GM23338 (cell line): ENCODE measurements around the gene DNAJC4. TPM values are rescaled to one million over a fixed set of nuclear protein-coding genes. Genes with fewer than 3 reads are reported as not detected.

Experiments used
- ATAC-seq: fragments of 200-7000 bp; cut with Tn5 transposase; 3 replicates; pipeline ENCODE4 v1.9.1; 2020
- DNase-seq: peaks from one replicate; pipeline ENCODE4 v3.0.0-alpha.2; 2015; ENCODE audit warnings: low spot score
- H2AFZ ChIP-seq: fragments of 200-600 bp; sonication (generic); 2 replicates; pipeline ENCODE4 v1.8.0; 2016; ENCODE audit warnings: antibody characterized with exemption, mild to moderate bottlenecking, moderate library complexity
- H3F3A ChIP-seq: fragments of 200-600 bp; sonication (generic); replicated peaks from 2 replicates; pipeline ENCODE4 v1.8.0; 2017; ENCODE audit warnings: antibody characterized with exemption, mixed run types, low read depth
- H3K27ac ChIP-seq: fragments of 200-600 bp; sonication (generic); 2 replicates; pipeline ENCODE4 v1.6.1; 2016; ENCODE audit warnings: low read depth
- H3K27me3 ChIP-seq: fragments of 200-600 bp; sonication (generic); 2 replicates; pipeline ENCODE4 v1.8.0; 2016; ENCODE audit warnings: mild to moderate bottlenecking, mixed run types, moderate library complexity; ENCODE audit not compliant: insufficient read depth
- H3K36me3 ChIP-seq: fragments of 200-600 bp; sonication (generic); 2 replicates; pipeline ENCODE4 v1.8.0; 2016; ENCODE audit warnings: mild to moderate bottlenecking; ENCODE audit not compliant: insufficient read depth
- H3K4me1 ChIP-seq: fragments of 200-600 bp; sonication (generic); 2 replicates; pipeline ENCODE4 v1.8.0; 2016; ENCODE audit warnings: mild to moderate bottlenecking, moderate library complexity; ENCODE audit not compliant: insufficient read depth
- H3K4me2 ChIP-seq: fragments of 200-600 bp; sonication (generic); 2 replicates; pipeline ENCODE4 v1.7.1; 2017; ENCODE audit warnings: mixed run types
- H3K4me3 ChIP-seq: fragments of 200-600 bp; sonication (generic); 2 replicates; pipeline ENCODE4 v1.6.1; 2016; ENCODE audit warnings: mixed run types
- H3K79me2 ChIP-seq: fragments of 200-600 bp; sonication (generic); replicated peaks from 2 replicates; pipeline ENCODE4 v1.8.0; 2017; ENCODE audit warnings: mild to moderate bottlenecking; ENCODE audit not compliant: insufficient read depth
- H3K9me2 ChIP-seq: fragments of 200-600 bp; sonication (generic); 2 replicates; pipeline ENCODE4 v1.8.0; 2017; ENCODE audit not compliant: insufficient read depth
- H4K20me1 ChIP-seq: fragments of 200-600 bp; sonication (generic); replicated peaks from 2 replicates; pipeline ENCODE4 v1.8.0; 2017; ENCODE audit warnings: mild to moderate bottlenecking; ENCODE audit not compliant: insufficient read depth
- H3K27ac Mint-ChIP-seq: 2 replicates; pipeline ENCODE4 v1.8.0; 2020; ENCODE audit warnings: inconsistent platforms, mild to moderate bottlenecking, moderate library complexity, mixed read lengths
- H3K27me3 Mint-ChIP-seq: 3 replicates; pipeline ENCODE4 v1.8.0; 2022; ENCODE audit warnings: low read depth, mild to moderate bottlenecking, moderate library complexity, mixed read lengths, inconsistent platforms; ENCODE audit not compliant: insufficient read depth, poor library complexity
- H3K36me3 Mint-ChIP-seq: 3 replicates; pipeline ENCODE4 v1.8.0; 2021; ENCODE audit warnings: low read depth, mild to moderate bottlenecking, inconsistent platforms, moderate library complexity, mixed read lengths
- H3K4me1 Mint-ChIP-seq: 3 replicates; pipeline ENCODE4 v1.8.0; 2020; ENCODE audit warnings: mild to moderate bottlenecking, inconsistent platforms, mixed read lengths
- H3K4me3 Mint-ChIP-seq: 3 replicates; pipeline ENCODE4 v1.8.0; 2021; ENCODE audit warnings: moderate library complexity, mild to moderate bottlenecking, inconsistent platforms, mixed read lengths
- H3K9me3 Mint-ChIP-seq: 3 replicates; pipeline ENCODE4 v1.8.0; 2020; ENCODE audit warnings: moderate library complexity, mild to moderate bottlenecking, inconsistent platforms, mixed read lengths
- EZH2 ChIP-seq: fragments of 200-600 bp; sonication (generic); IDR thresholded peaks from one replicate; pipeline ENCODE4 v1.8.0; 2017; ENCODE audit warnings: antibody characterized with exemption, mild to moderate bottlenecking, low read depth; ENCODE audit not compliant: unreplicated experiment
- EZH2phosphoT487 ChIP-seq: fragments of 200-600 bp; sonication (generic); IDR thresholded peaks from one replicate; pipeline ENCODE4 v1.8.1; 2018; ENCODE audit warnings: antibody characterized with exemption; ENCODE audit not compliant: unreplicated experiment
- JUNB ChIP-seq: IDR thresholded peaks from one replicate; pipeline ENCODE4 v1.6.1; 2016; ENCODE audit warnings: antibody characterized with exemption; ENCODE audit not compliant: unreplicated experiment
- STAT1 ChIP-seq: IDR thresholded peaks from one replicate; pipeline ENCODE4 v1.6.1; 2016; ENCODE audit warnings: antibody characterized with exemption; ENCODE audit not compliant: unreplicated experiment
- ZNF114 ChIP-seq: fragments of 250-450 bp; sonication (Bioruptor Pico); IDR thresholded peaks from 2 replicates; pipeline ENCODE4 v1.5.0; 2020; ENCODE audit warnings: mild to moderate bottlenecking, moderate library complexity
- ZNF331 ChIP-seq: fragments of 250-450 bp; sonication (Bioruptor Pico); IDR thresholded peaks from 2 replicates; pipeline ENCODE4 v1.5.0; 2020; ENCODE audit warnings: low read depth, mild to moderate bottlenecking, moderate library complexity
- ZNF462 ChIP-seq: fragments of 250-450 bp; sonication (Bioruptor Pico); IDR thresholded peaks from 2 replicates; pipeline ENCODE4 v1.5.0; 2020; ENCODE audit warnings: mild to moderate bottlenecking, moderate library complexity
- polyA plus RNA-seq: library from polyadenylated mRNA; unstranded; fragments of >200 nt; fragmentation: Nextera tagmentation; extraction: Ambion mirVana; gene quantifications from 2 replicates; pipeline ENCODE4 v1.2.1, GENCODE V29; 2016
- total RNA-seq: library from RNA; depleted of rRNA; stranded (reverse); fragments of >200 nt; shearing (Covaris generic); gene quantifications from 2 replicates; pipeline ENCODE4 v1.2.3, GENCODE V29; 2014

DNAJC4 gene
- total and polyA plus RNA-seq, 2 experiments from 2014 or later, result 10.5 to 34.4 TPM

GRCh38 chr11:64264371-64264852 lies 34.1 kb downstream of the DNAJC4 start (continued):
- TF ChIP-seq ZNF462 (no peak), STAT1 (no peak), EZH2 (no peak), EZH2phosphoT487 (no peak)

GRCh38 chr11:64265176-64266160 lies 35.1 kb downstream of the DNAJC4 start:
- Mint-ChIP-seq H3K9me3 (peaks cover 3% of the 10 kb centered on the region; the same call in 2 of the 3 replicates), H3K27ac (no peak overlapping the region), H3K4me1 (peaks cover 19% of the 10 kb centered on the region), H3K36me3 (peaks cover 59% of the 10 kb centered on the region), H3K4me3 (no peak overlapping the region), H3K27me3 (peaks cover 16% of the 10 kb centered on the region)
- Histone ChIP-seq H4K20me1 (no peaks in the 10 kb centered on the region), H3F3A (peaks cover 23% of the 10 kb centered on the region), H3K27me3 (no peaks in the 10 kb centered on the region), H3K4me3 (no peak overlapping the region), H3K4me1 (0 out of 2 replicates have a peak, but pooled peaks cover 8% of the 10 kb centered on the region), H3K9me2 (no peaks in the 10 kb centered on the region), H2AFZ (no peak overlapping the region), H3K36me3 (no peaks in the 10 kb centered on the region; the same call in none of the 2 replicates), H3K27ac (no peak overlapping the region), H3K4me2 (no peak overlapping the region), H3K79me2 (no peaks in the 10 kb centered on the region)
- ATAC-seq, result no peak
- DNase-seq, result no peak
- TF ChIP-seq ZNF462 (no peak), ZNF114 (no peak), ZNF331 (CRISPR knock-in tag) (no peak), JUNB (no peak)
